Measurements from ENCODE around the gene NPC1. TPM values are rescaled to one million over a fixed set of nuclear protein-coding genes. Genes with fewer than 3 reads are reported as not detected.
A peak's percentile ranks its signal among the peaks of the same experiment; 100 is the strongest.

Gene NPC1
- total and polyA plus RNA-seq, 2 donors (not counting 3 experiments of a cell fraction or from before 2014, with no cell fraction given) = 40.6 to 45.2 TPM

DNA sequence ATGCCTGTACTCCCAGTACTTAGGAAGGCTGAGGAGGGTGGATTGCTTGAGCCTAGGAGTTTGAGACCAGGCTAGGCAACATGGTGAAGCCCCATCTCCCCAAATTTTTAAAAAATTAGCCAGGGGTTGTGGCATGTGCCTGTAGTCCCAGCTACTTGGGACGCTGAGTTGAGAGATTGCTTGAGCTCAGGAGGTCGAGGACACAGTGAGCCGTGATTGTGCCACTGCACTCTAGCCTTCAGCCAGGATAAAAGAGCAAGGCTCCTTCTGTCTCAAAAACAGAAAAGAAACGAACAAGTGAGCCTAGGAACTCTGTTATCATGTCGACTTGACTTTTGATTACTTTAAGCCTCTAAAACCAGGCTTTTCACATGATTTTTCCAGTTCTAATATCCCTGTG, 13.7 kb downstream of the NPC1 start:
- CTCF ChIA-PET = no interaction called here
- no TSS peak for BruUV-seq (replicated peaks)

More for the DNA sequence above, 13.7 kb downstream of the NPC1 start:
- H3K36me3 ChIP-seq (ENCODE audit: control insufficient read depth in 2 of 2, extremely low read depth in 1 of 2, insufficient read depth in 2 of 2, low read length in 2 of 2) = peaks cover 0 to 9% of the 10 kb centered on the region in 2 experiments
- FAIRE-seq (peak; percentile 12), DNase-seq (ENCODE audit: low read depth, low spot score) (no peak)
- H3K4me2 ChIP-seq (ENCODE audit: insufficient read depth, low read length) = no peak overlapping the region
- intact Hi-C loops (cut with micrococcal nuclease) = no loop called here
- peaks cover 12% of the 10 kb centered on the region for H3K4me1 ChIP-seq (ENCODE audit: control insufficient read depth, extremely low read depth, insufficient read depth, low read length)
- H2AFZ ChIP-seq (ENCODE audit: low read depth, low read length) = no peak overlapping the region
- H3K9me1 ChIP-seq (replicated peaks; ENCODE audit: control insufficient read depth, extremely low read depth, insufficient read depth, low read length) = no peaks in the 10 kb centered on the region
- H3K4me3 ChIP-seq (replicated peaks in 1 of 3; ENCODE audit: insufficient read depth in 1 of 3, low read depth in 1 of 3, low read length in 3 of 3) = no peak overlapping the region
- dilution Hi-C loops (cut with MboI; ENCODE audit: extremely low pct_ligation_motif_present, low sequenced_read_pairs) = no loop called here
- no peak overlapping the region for H3K27ac ChIP-seq (ENCODE audit: insufficient read depth, low read depth, low read length)
- no peak overlapping the region for H3K9ac ChIP-seq (replicated peaks; ENCODE audit: extremely low read depth, insufficient read depth, low read length)
- TF ChIP-seq CTCF (IDR thresholded peaks at IDR 0.05; ENCODE audit: extremely low read depth in 1 of 2, insufficient read depth in 1 of 2, low read depth in 1 of 2, low read length in 2 of 2) (no peak), POLR2A (IDR thresholded peaks at IDR 0.05; ENCODE audit: low read depth, low read length) (no peak), MYC (IDR thresholded peaks at IDR 0.05; ENCODE audit: low read depth, low read length) (no peak), JUN (IDR thresholded peaks at IDR 0.05; ENCODE audit: borderline replicate concordance, insufficient read depth, insufficient read length, low read depth) (no peak), POLR2AphosphoS5 (IDR thresholded peaks at IDR 0.05; ENCODE audit: insufficient read depth, low read depth, low read length) (no peak), GATA2 (IDR thresholded peaks at IDR 0.05; ENCODE audit: insufficient read depth, insufficient read length, low read depth, low read length) (no peak), MAX (IDR thresholded peaks at IDR 0.05; ENCODE audit: insufficient read depth, insufficient read length) (no peak), FOS (IDR thresholded peaks at IDR 0.05; ENCODE audit: borderline replicate concordance, insufficient read depth, low read length) (no peak), EZH2 (IDR thresholded peaks at IDR 0.05; ENCODE audit: borderline replicate concordance, low read depth, low read length, severe bottlenecking) (no peak)
- H3K79me2 ChIP-seq (ENCODE audit: control insufficient read depth, insufficient read depth, low read length) = peaks cover 22% of the 10 kb centered on the region
- no peaks in the 10 kb centered on the region for H3K27me3 ChIP-seq (ENCODE audit: control insufficient read depth in 2 of 2, insufficient read depth in 2 of 2, low read length in 2 of 2)
- no peaks in the 10 kb centered on the region for H3K9me3 ChIP-seq (replicated peaks; ENCODE audit: control insufficient read depth, insufficient read depth, low read length)
- H4K20me1 ChIP-seq (replicated peaks; ENCODE audit: control insufficient read depth, extremely low read depth, insufficient read depth, low read length) = no peaks in the 10 kb centered on the region
- POLR2A ChIA-PET = no interaction called here

Data from endothelial cell of umbilical vein (primary cell).